OCI-LY3 (cell line): Measurements from ENCODE around the gene ARSG.

ENCODE experiments used
- H2AFZ ChIP-seq: fragments of 200-600, 300-600 bp; shearing (Covaris generic); 2 replicates; pipeline ENCODE4 v1.6.0; 2014; ENCODE audit warnings: antibody characterized with exemption, low read depth, low read length
- H3K27ac ChIP-seq: fragments of 200-600, 300-600 bp; sonication (generic); 2 replicates; pipeline ENCODE4 v1.5.1; 2014; ENCODE audit warnings: mild to moderate bottlenecking, low read length, moderate library complexity, mixed read lengths
- H3K27me3 ChIP-seq: fragments of 200-600, 300-600 bp; sonication (generic); 2 replicates; pipeline ENCODE4 v1.6.1; 2014; ENCODE audit warnings: low read depth, low read length, mixed read lengths
- H3K36me3 ChIP-seq: fragments of 200-600, 300-600 bp; sonication (generic); replicated peaks from 2 replicates; pipeline ENCODE3; 2014; ENCODE audit warnings: low read depth, low read length, mixed read lengths
- H3K4me1 ChIP-seq: fragments of 300-600, 200-600 bp; sonication (generic); 2 replicates; pipeline ENCODE4 v1.6.1; 2014; ENCODE audit warnings: low read length, mixed read lengths
- H3K4me2 ChIP-seq: fragments of 200-600, 300-600 bp; sonication (generic); 2 replicates; pipeline ENCODE4 v1.6.1; 2014; ENCODE audit warnings: low read length, mixed read lengths
- H3K4me3 ChIP-seq: fragments of 300-600, 200-600 bp; sonication (generic); 2 replicates; pipeline ENCODE4 v1.5.1; 2014; ENCODE audit warnings: antibody characterized with exemption, mild to moderate bottlenecking, low read length, moderate library complexity
- H3K79me2 ChIP-seq: fragments of 300-600, 200-600 bp; shearing (Covaris generic); 2 replicates; pipeline ENCODE4 v1.6.1; 2014; ENCODE audit warnings: mild to moderate bottlenecking, low read length, mixed read lengths
- H3K9ac ChIP-seq: fragments of 300-600, 200-600 bp; shearing (Covaris generic); 2 replicates; pipeline ENCODE4 v1.6.0; 2014; ENCODE audit warnings: mild to moderate bottlenecking, low read length, moderate library complexity
- H3K9me3 ChIP-seq: fragments of 200-600, 300-600 bp; shearing (Covaris generic); 2 replicates; pipeline ENCODE4 v1.6.1; 2014; ENCODE audit warnings: low read length, mixed read lengths; ENCODE audit not compliant: insufficient read depth
- H4K20me1 ChIP-seq: fragments of 200-600, 300-600 bp; sonication (generic); 2 replicates; pipeline ENCODE4 v1.6.1; 2016; ENCODE audit warnings: low read length, mixed read lengths; ENCODE audit not compliant: insufficient read depth
- EZH2phosphoT487 ChIP-seq: fragments of 200-600 bp; shearing (Covaris generic); IDR thresholded peaks from 2 replicates; pipeline ENCODE4 v1.6.1; 2018; ENCODE audit warnings: antibody characterized with exemption, mixed run types, low read depth
- TF ChIP-seq, protein P1 (sequence below): fragments of 200-600, 300-600 bp; sonication (generic); IDR thresholded peaks from 2 replicates; pipeline ENCODE4 v1.5.1; 2014; ENCODE audit warnings: antibody characterized with exemption, low read length, low read depth

Gene ARSG

DNA sequence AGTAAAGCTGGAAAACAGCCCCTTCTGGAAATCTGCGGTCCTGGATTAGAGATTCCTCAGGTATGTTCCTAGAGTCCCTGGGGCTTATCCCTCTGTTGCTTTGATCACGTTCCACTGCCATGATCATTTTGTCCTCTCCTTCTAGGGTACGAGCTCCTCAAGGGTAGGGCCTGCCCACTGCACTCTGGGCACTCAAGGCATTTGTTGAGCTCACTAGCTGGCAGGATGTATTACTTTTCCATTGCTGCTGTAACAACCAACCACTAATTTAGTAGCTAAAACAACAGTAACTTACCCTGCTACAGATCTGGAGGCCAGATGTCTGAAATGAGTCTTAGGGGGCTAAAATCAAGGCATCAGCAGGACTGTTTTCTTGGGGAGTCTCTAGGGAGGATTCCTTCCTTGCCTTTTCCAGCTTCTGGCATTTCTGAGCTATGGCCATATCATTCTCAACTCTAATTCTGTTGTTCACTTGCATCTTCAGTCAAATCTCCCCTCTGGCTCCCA lies 65.7 kb downstream of the ARSG start:
- H3K36me3 ChIP-seq, result no peaks in the 10 kb centered on the region
- no peak overlapping the region for H3K4me2 ChIP-seq
- H3K4me1 ChIP-seq, result no peaks in the 10 kb centered on the region
- TF ChIP-seq, protein P1, sequence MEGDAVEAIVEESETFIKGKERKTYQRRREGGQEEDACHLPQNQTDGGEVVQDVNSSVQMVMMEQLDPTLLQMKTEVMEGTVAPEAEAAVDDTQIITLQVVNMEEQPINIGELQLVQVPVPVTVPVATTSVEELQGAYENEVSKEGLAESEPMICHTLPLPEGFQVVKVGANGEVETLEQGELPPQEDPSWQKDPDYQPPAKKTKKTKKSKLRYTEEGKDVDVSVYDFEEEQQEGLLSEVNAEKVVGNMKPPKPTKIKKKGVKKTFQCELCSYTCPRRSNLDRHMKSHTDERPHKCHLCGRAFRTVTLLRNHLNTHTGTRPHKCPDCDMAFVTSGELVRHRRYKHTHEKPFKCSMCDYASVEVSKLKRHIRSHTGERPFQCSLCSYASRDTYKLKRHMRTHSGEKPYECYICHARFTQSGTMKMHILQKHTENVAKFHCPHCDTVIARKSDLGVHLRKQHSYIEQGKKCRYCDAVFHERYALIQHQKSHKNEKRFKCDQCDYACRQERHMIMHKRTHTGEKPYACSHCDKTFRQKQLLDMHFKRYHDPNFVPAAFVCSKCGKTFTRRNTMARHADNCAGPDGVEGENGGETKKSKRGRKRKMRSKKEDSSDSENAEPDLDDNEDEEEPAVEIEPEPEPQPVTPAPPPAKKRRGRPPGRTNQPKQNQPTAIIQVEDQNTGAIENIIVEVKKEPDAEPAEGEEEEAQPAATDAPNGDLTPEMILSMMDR, result no peak
- TF ChIP-seq EZH2phosphoT487, result no peak
- no peaks in the 10 kb centered on the region for H3K9me3 ChIP-seq
- H3K27me3 ChIP-seq, result no peaks in the 10 kb centered on the region
- no peak overlapping the region for H3K9ac ChIP-seq
- no peaks in the 10 kb centered on the region for H4K20me1 ChIP-seq
- H3K27ac ChIP-seq, result no peak overlapping the region
- no peak overlapping the region for H2AFZ ChIP-seq
- H3K79me2 ChIP-seq, result no peaks in the 10 kb centered on the region
- no peak overlapping the region for H3K4me3 ChIP-seq

DNA sequence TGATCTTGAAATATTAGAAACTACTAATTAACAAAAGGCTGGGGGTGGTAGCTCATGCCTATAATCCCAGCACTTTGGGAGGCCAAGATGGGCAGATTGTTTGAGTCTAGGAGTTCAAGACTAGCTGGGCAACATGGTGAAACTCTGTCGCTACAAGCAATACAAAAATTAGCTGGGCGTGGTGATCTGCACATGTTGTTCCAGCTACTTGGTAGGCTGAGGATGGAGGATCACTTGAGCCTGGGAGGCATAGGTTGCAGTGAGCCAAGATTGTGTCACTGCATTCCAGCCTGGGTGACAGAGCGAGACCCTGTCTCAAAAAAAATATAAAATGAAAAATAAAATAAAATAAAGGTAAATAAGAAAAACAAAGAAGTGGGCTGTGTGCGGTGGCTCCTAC lies 66.6 kb downstream of the ARSG start:
- H3K4me3 ChIP-seq, result no peak overlapping the region
- no peaks in the 10 kb centered on the region for H3K27me3 ChIP-seq
- H3K9ac ChIP-seq, result no peak overlapping the region
- no peak overlapping the region for H2AFZ ChIP-seq
- H3K27ac ChIP-seq, result no peak overlapping the region
- H3K9me3 ChIP-seq, result no peaks in the 10 kb centered on the region
- no peaks in the 10 kb centered on the region for H3K79me2 ChIP-seq
- no peaks in the 10 kb centered on the region for H4K20me1 ChIP-seq
- H3K36me3 ChIP-seq, result no peaks in the 10 kb centered on the region
- TF ChIP-seq EZH2phosphoT487, result no peak
- TF ChIP-seq, protein P1, result no peak
- H3K4me2 ChIP-seq, result no peak overlapping the region
- H3K4me1 ChIP-seq, result no peaks in the 10 kb centered on the region

DNA sequence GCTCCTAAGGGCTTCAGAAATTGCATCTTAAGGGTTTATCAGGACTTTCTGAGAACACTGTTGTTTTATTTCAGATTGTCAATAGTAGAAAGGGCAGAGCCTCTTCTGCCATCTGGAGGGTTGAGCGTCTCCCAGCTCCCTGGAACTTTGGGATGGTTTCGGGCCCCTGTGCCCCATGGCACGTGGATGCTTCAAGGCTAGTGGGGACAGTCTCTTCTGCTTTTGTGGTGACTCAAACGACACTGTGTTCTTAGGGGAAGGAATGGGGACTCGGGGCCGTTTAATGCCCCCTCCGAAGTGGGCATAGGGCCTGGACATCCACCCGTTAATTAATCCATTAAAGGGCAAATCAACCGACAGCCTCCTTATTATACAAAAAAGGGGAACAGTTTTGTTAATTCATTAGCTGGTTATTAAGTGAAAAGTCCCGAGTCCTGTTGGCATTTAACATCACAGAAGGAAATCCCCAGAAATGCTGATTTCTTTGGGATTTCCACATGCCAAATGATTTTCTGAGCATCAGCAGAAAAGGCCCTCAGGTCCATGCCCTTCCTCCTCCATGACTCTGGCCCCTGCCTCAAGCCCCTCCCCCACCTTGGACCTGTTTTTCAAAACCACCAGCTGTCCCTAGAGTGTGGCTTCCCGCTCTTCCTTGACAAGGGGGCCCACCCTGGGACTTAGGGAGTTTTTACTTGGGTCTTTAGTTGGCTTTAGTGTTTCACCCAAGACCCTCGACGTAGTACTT lies 68.7 kb downstream of the ARSG start:
- Histone ChIP-seq H3K9ac (no peak overlapping the region), H3K79me2 (no peaks in the 10 kb centered on the region), H3K27me3 (no peaks in the 10 kb centered on the region), H3K4me2 (no peak overlapping the region), H3K4me3 (no peak overlapping the region), H3K4me1 (no peaks in the 10 kb centered on the region), H4K20me1 (no peaks in the 10 kb centered on the region), H3K9me3 (no peaks in the 10 kb centered on the region), H3K36me3 (no peaks in the 10 kb centered on the region), H2AFZ (no peak overlapping the region), H3K27ac (no peak overlapping the region)
- TF ChIP-seq EZH2phosphoT487, result no peak
- TF ChIP-seq, protein P1, result no peak

DNA sequence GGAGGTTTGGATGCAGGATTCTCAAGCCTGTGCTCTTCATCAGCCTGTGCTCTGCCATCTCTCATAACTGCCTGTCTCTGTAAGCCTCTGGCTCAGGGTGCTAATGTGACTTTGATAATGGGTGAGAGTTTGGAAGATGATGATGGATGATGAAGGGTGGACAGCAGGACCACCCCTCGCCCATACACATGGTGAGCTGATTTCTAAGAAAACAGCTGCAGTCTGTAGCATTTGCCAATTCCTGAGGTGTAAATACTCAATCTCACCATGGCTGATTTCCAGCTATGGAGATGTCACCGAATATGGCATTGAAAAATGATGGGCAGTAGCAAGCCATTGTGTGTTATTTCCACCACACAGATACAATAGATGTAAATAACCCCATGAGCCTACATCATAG lies 74.2 kb downstream of the ARSG start:
- no peaks in the 10 kb centered on the region for H3K36me3 ChIP-seq
- TF ChIP-seq, protein P1, result no peak
- no peak for TF ChIP-seq EZH2phosphoT487
- H3K27ac ChIP-seq, result no peak overlapping the region
- no peaks in the 10 kb centered on the region for H4K20me1 ChIP-seq
- H3K4me2 ChIP-seq, result no peak overlapping the region
- no peaks in the 10 kb centered on the region for H3K27me3 ChIP-seq
- no peaks in the 10 kb centered on the region for H3K9me3 ChIP-seq
- no peaks in the 10 kb centered on the region for H3K79me2 ChIP-seq
- no peak overlapping the region for H2AFZ ChIP-seq
- no peak overlapping the region for H3K4me3 ChIP-seq
- no peak overlapping the region for H3K9ac ChIP-seq
- no peaks in the 10 kb centered on the region for H3K4me1 ChIP-seq
